HepG2 (cell line): Measurements from ENCODE around the gene SPRN. TPM values are rescaled to one million over a fixed set of nuclear protein-coding genes. Genes with fewer than 3 reads are reported as not detected.

ENCODE experiments used
- ATAC-seq: fragments of 200-7000 bp; cut with Tn5 transposase; 3 replicates; pipeline ENCODE4 v1.9.1; 2020; ENCODE audit warnings: mild to moderate bottlenecking, moderate library complexity
- BruUV-seq: library from RNA; stranded (reverse); fragments of 400-500 nt; replicated peaks from 2 replicates; lab custom pipeline; 2021; lab: Mats Ljungman, UMichigan
- CTCF ChIA-PET: fragments of 300-600 bp; formaldehyde crosslinking; extraction: SDS; loops from one replicate; lab custom pipeline; 2021; ENCODE audit warnings: low total read pairs, inconsistent platforms, low intra/inter-chr PET ratio; lab: Yijun Ruan, JAX
- POLR2A ChIA-PET: fragments of 350-600 bp; sonication (Branson Sonifier 250); formaldehyde crosslinking; loops from one replicate; lab custom pipeline; 2020; ENCODE audit warnings: antibody characterized with exemption, inconsistent platforms; lab: Yijun Ruan, JAX
- DNase-seq: peaks from one replicate; pipeline ENCODE4 v3.0.0-alpha.2; 2015; ENCODE audit warnings: low spot score
- FAIRE-seq: peaks from 3 replicates; lab custom pipeline; 2011; peaks lifted over from hg19 to GRCh38; lab: Jason Lieb, UNC
- H2AFZ ChIP-seq: one replicate; pipeline ENCODE4 v1.6.1; 2011; ENCODE audit warnings: low read length, inconsistent platforms
- H3K27ac ChIP-seq: fragments of 300-600 bp; 3 replicates; pipeline ENCODE4 v1.8.0; 2011; ENCODE audit warnings: mixed run types, mild to moderate bottlenecking, mixed read lengths, low read length, inconsistent platforms; ENCODE audit not compliant: insufficient read depth; ENCODE audit errors: extremely low read length
- H3K27me3 ChIP-seq, 2 experiments: fragments of 200-600 bp in 1 of 2; 2 replicates in 1 of 2; 3 replicates in 1 of 2; pipeline versions ENCODE4 v1.6.0 to v1.8.0; 2011; ENCODE audit warnings: low read length in 2 of 2, mild to moderate bottlenecking in 2 of 2, moderate library complexity in 2 of 2, inconsistent platforms in 1 of 2; ENCODE audit not compliant: insufficient read depth in 2 of 2, control insufficient read depth in 1 of 2
- H3K36me3 ChIP-seq, 2 experiments: fragments of 200-600 bp in 1 of 2; replicated peaks in 1 of 2; 2 replicates in 1 of 2; 3 replicates in 1 of 2; pipeline versions ENCODE4 v1.5.1 to v1.8.0; 2011; ENCODE audit warnings: low read length in 2 of 2, inconsistent platforms in 1 of 2; ENCODE audit not compliant: insufficient read depth in 2 of 2, control insufficient read depth in 1 of 2
- H3K4me1 ChIP-seq: 2 replicates; pipeline ENCODE4 v1.5.1; 2012; ENCODE audit warnings: low read length, inconsistent platforms; ENCODE audit not compliant: insufficient read depth
- H3K4me2 ChIP-seq: 2 replicates; pipeline ENCODE4 v1.6.0; 2011; ENCODE audit warnings: low read depth, low read length, inconsistent platforms
- H3K4me3 ChIP-seq, 3 experiments: fragments of 200-600 bp in 1 of 3; sonication (generic), shearing (Covaris generic) in 1 of 3; replicated peaks in 1 of 3; 2 replicates each; pipeline ENCODE4 v1.5.1; 2011 to 2016; ENCODE audit warnings: low read length in 3 of 3, inconsistent platforms in 2 of 3, low read depth in 2 of 3, mild to moderate bottlenecking in 2 of 3, control low read depth in 1 of 3, mixed read lengths in 1 of 3; ENCODE audit not compliant: insufficient read depth in 1 of 3
- H3K79me2 ChIP-seq: one replicate; pipeline ENCODE4 v1.6.1; 2011; ENCODE audit warnings: low read length, inconsistent platforms; ENCODE audit not compliant: insufficient read depth
- H3K9ac ChIP-seq: 2 replicates; pipeline ENCODE4 v1.6.0; 2011; ENCODE audit warnings: mild to moderate bottlenecking, low read depth, low read length, inconsistent platforms; ENCODE audit not compliant: insufficient read depth
- H3K9me3 ChIP-seq: 2 replicates; pipeline ENCODE4 v1.5.1; 2012; ENCODE audit warnings: mild to moderate bottlenecking, low read length
- H4K20me1 ChIP-seq: 2 replicates; pipeline ENCODE4 v1.6.0; 2011; ENCODE audit warnings: inconsistent platforms, mild to moderate bottlenecking, low read length, moderate library complexity; ENCODE audit not compliant: insufficient read depth
- HNF4A ChIP-seq: sonication (generic); formaldehyde crosslinking; IDR thresholded peaks from 2 replicates; pipeline ENCODE4 v1.4.0; 2020; ENCODE audit warnings: missing genetic modification reagents
- IKZF5 ChIP-seq: IDR thresholded peaks from 2 replicates; pipeline ENCODE4 v1.6.1; 2018; ENCODE audit warnings: missing genetic modification reagents, mild to moderate bottlenecking, missing compliant biosample characterization
- NFE2L2 ChIP-seq: fragments of 150-350 bp; IDR thresholded peaks from 2 replicates; pipeline ENCODE4 v1.6.1; 2014; ENCODE audit warnings: low read length
- REL ChIP-seq: sonication (generic); formaldehyde crosslinking; conservative IDR thresholded peaks from 2 replicates; pipeline ENCODE4 v1.8.0; 2022; ENCODE audit warnings: mild to moderate bottlenecking, missing genetic modification reagents, moderate library complexity
- TSC22D2 ChIP-seq: sonication (generic); formaldehyde crosslinking; IDR thresholded peaks from 2 replicates; pipeline ENCODE4 v1.5.1; 2020; ENCODE audit warnings: missing genetic modification reagents, mild to moderate bottlenecking, borderline replicate concordance
- ZNF496 ChIP-seq: sonication (generic); formaldehyde crosslinking; IDR thresholded peaks from 2 replicates; pipeline ENCODE4 v1.8.1; 2023; ENCODE audit warnings: mild to moderate bottlenecking, moderate library complexity, missing genetic modification reagents; ENCODE audit not compliant: insufficient replicate concordance
- ZNF549 ChIP-seq: sonication (generic); formaldehyde crosslinking; IDR thresholded peaks from 2 replicates; pipeline ENCODE4 v1.5.0; 2020; ENCODE audit warnings: missing genetic modification reagents
- ZNF678 ChIP-seq: sonication (generic); formaldehyde crosslinking; IDR thresholded peaks from 2 replicates; pipeline ENCODE4 v1.4.0; 2020; ENCODE audit warnings: mild to moderate bottlenecking, missing genetic modification reagents
- WGBS: methylation state at CpG from one replicate; pipeline ENCODE4 v1.1.6; 2017; ENCODE audit warnings: low lambda C conversion rate; 5-methylcytosine and 5-hydroxymethylcytosine counted together
- in situ Hi-C: cut with HindIII; loops from 2 replicates; pipeline ENCODE4 v1.10.0; 2017; ENCODE audit warnings: low pct_unique_long_range_greater_than_20kb; ENCODE audit not compliant: extremely low pct_ligation_motif_present
- intact Hi-C: fragments of 100-400 bp; cut with micrococcal nuclease; formaldehyde crosslinking; loops from one replicate; pipeline ENCODE4 v1.10.0; 2022; ENCODE audit not compliant: unreplicated experiment
- polyA plus RNA-seq, 8 experiments: library from polyadenylated mRNA; depleted of rRNA in 3 of 8; stranded (reverse) in 7 of 8; unstranded in 1 of 8; fragments of >200 nt; fragmentation: Illumina TruSeq in 4 of 8; extraction: Trizol in 4 of 8; gene quantifications; 2 replicates each; pipeline versions ENCODE4 v1.2.1 to v1.2.3, GENCODE V29; 2011 to 2016; ENCODE audit warnings: low read depth in 4 of 8, missing spikeins in 1 of 8, mixed read lengths in 1 of 8; ENCODE audit not compliant: insufficient read depth in 1 of 8
- total RNA-seq, 5 experiments: library from RNA; depleted of rRNA; stranded (reverse); fragments of >200 nt; fragmentation: Illumina TruSeq; extraction: Trizol; gene quantifications; 2 replicates each; pipeline ENCODE4 v1.2.3, GENCODE V29; 2016; ENCODE audit warnings: low read depth in 1 of 5

The SPRN gene
- total and polyA plus RNA-seq, 2 of the 13 experiments (the other 11 are each of a cell fraction or from before 2014, with no cell fraction given), result not detected

- in situ Hi-C loops (no loop called here), intact Hi-C loops (no loop called here)
- Histone ChIP-seq H3K4me2 (no peak overlapping the region), H3K4me1 (no peaks in the 10 kb centered on the region), H3K79me2 (no peaks in the 10 kb centered on the region), H3K27ac (no peak overlapping the region)
- 69% methylated on average over 21 of the region's 22 CpGs for WGBS
- DNase-seq (no peak), ATAC-seq (no peak)
- no TSS peak for BruUV-seq
- TF ChIP-seq REL (no peak), IKZF5 (no peak), ZNF549 (CRISPR knock-in tag) (no peak), ZNF496 (CRISPR knock-in tag) (no peak), HNF4A (CRISPR knock-in tag) (no peak), ZNF678 (CRISPR knock-in tag) (no peak), NFE2L2 (no peak), TSC22D2 (no peak)
- TF ChIP-seq, all 625 proteins: peak for 0
- Histone ChIP-seq H3K9me3 (peaks cover 27% of the 10 kb centered on the region), H4K20me1 (no peaks in the 10 kb centered on the region), H3K4me3 (no peak overlapping the region), H3K27me3 (no peaks in the 10 kb centered on the region), H2AFZ (no peak overlapping the region), H3K36me3 (no peaks in the 10 kb centered on the region), H3K9ac (no peak overlapping the region)
- FAIRE-seq, result no peak
- POLR2A ChIA-PET, result no interaction called here
- CTCF ChIA-PET, result no interaction called here
These were observed 20.9 kb upstream of the SPRN start for GRCh38 chr10:133445268-133445732.
